ENCODE results near the gene CHAMP1. TPM values are rescaled to one million over a fixed set of nuclear protein-coding genes. Genes with fewer than 3 reads are reported as not detected.

CHAMP1 gene
- 9.1 and 13.0 TPM in 2 replicates for polyA plus RNA-seq
- 22.2 and 25.6 TPM in 2 replicates for polyA minus RNA-seq

GRCh38 chr13:114314074-114314912 is at the start of gene CHAMP1:
Gene CHAMP1 (plus strand): TSS chr13:114314503. CDS start chr13:114323843, 9,340 bp downstream.
- Histone ChIP-seq H3K36me3 (ENCODE audit: insufficient read depth, low read length) (no peaks in the 10 kb centered on the region), H3K27me3 (ENCODE audit: insufficient read depth, low read depth, low read length) (no peaks in the 10 kb centered on the region), H3K4me2 (ENCODE audit: low read length) (peak within 1 kb of the TSS; percentile 91), H3K4me3 (ENCODE audit: low read length) (peak within 1 kb of the TSS; percentile 74), H3K9ac (ENCODE audit: low read length) (peak within 1 kb of the TSS; percentile 85), H3F3A (ENCODE audit: insufficient read depth, low read length, poor library complexity, severe bottlenecking) (no peaks in the 10 kb centered on the region), H3K9me2 (ENCODE audit: insufficient read depth, low read length) (no peaks in the 10 kb centered on the region), H3K27ac (ENCODE audit: low read length) (peak within 1 kb of the TSS; percentile 75), H4K20me1 (ENCODE audit: insufficient read depth) (no peaks in the 10 kb centered on the region), H2AFZ (ENCODE audit: low read depth, low read length) (peak within 1 kb of the TSS; percentile 5), H3K9me3 (ENCODE audit: low read length) (no peaks in the 10 kb centered on the region), H3K79me2 (replicated peaks; ENCODE audit: insufficient read depth, low read length) (peaks cover 45% of the 10 kb centered on the region)
- TF ChIP-seq MXI1 (conservative IDR thresholded peaks at IDR 0.05; ENCODE audit: poor library complexity, severe bottlenecking) (peak; percentile 85), REST (IDR thresholded peaks at IDR 0.05; ENCODE audit: borderline replicate concordance) (peak; percentile 68), CTCF (IDR thresholded peaks at IDR 0.05; ENCODE audit: poor library complexity, severe bottlenecking) (peak; percentile 40), SMC3 (conservative IDR thresholded peaks at IDR 0.05; ENCODE audit: poor library complexity) (peak; percentile 33), EZH2 (IDR thresholded peaks at IDR 0.05; ENCODE audit: borderline replicate concordance, insufficient read depth, low read length, poor library complexity, severe bottlenecking) (no peak), RAD21 (conservative IDR thresholded peaks at IDR 0.05) (peak; percentile 32), TAF1 (IDR thresholded peaks at IDR 0.05; ENCODE audit: low read depth) (peak; percentile 84), POLR2AphosphoS5 (IDR thresholded peaks at IDR 0.05) (peak; percentile 81), EP300 (conservative IDR thresholded peaks at IDR 0.05; ENCODE audit: poor library complexity, severe bottlenecking) (peak; percentile 64)

GRCh38 chr13:114264886-114265611 is 49.3 kb upstream of the CHAMP1 start:
- no peak overlapping the region for H3K9ac ChIP-seq (ENCODE audit: low read length)
- H3K4me2 ChIP-seq (ENCODE audit: low read length) = no peak overlapping the region
- H3F3A ChIP-seq (ENCODE audit: insufficient read depth, low read length, poor library complexity, severe bottlenecking) = no peaks in the 10 kb centered on the region
- no peaks in the 10 kb centered on the region for H3K27me3 ChIP-seq (ENCODE audit: insufficient read depth, low read depth, low read length)
- no peaks in the 10 kb centered on the region for H3K9me3 ChIP-seq (ENCODE audit: low read length)
- no peak overlapping the region for H3K27ac ChIP-seq (ENCODE audit: low read length)
- no peak overlapping the region for H2AFZ ChIP-seq (ENCODE audit: low read depth, low read length)
- H3K79me2 ChIP-seq (replicated peaks; ENCODE audit: insufficient read depth, low read length) = no peaks in the 10 kb centered on the region
- H3K4me3 ChIP-seq (ENCODE audit: low read length) = no peak overlapping the region
- TF ChIP-seq REST (IDR thresholded peaks at IDR 0.05; ENCODE audit: borderline replicate concordance) = no peak
- no peak for TF ChIP-seq EP300 (conservative IDR thresholded peaks at IDR 0.05; ENCODE audit: poor library complexity, severe bottlenecking)
- TF ChIP-seq CTCF (IDR thresholded peaks at IDR 0.05; ENCODE audit: poor library complexity, severe bottlenecking) = no peak
- TF ChIP-seq SMC3 (conservative IDR thresholded peaks at IDR 0.05; ENCODE audit: poor library complexity) = no peak
- TF ChIP-seq MXI1 (conservative IDR thresholded peaks at IDR 0.05; ENCODE audit: poor library complexity, severe bottlenecking) = no peak
- TF ChIP-seq EZH2 (IDR thresholded peaks at IDR 0.05; ENCODE audit: borderline replicate concordance, insufficient read depth, low read length, poor library complexity, severe bottlenecking) = no peak
- TF ChIP-seq RAD21 (conservative IDR thresholded peaks at IDR 0.05) = no peak
- H4K20me1 ChIP-seq (ENCODE audit: insufficient read depth) = no peaks in the 10 kb centered on the region
- H3K36me3 ChIP-seq (ENCODE audit: insufficient read depth, low read length) = peaks cover 13% of the 10 kb centered on the region
- H3K9me2 ChIP-seq (ENCODE audit: insufficient read depth, low read length) = no peaks in the 10 kb centered on the region

All from neural cell (in vitro differentiated cells).